NK-92 (cell line): ENCODE data around the gene LRTM1.

ENCODE experiments used
- DNase-seq: peaks from one replicate; lab custom pipeline; 2025; ENCODE audit not compliant: unreplicated experiment; lab: John Stamatoyannopoulos, UW

Gene LRTM1

DNA sequence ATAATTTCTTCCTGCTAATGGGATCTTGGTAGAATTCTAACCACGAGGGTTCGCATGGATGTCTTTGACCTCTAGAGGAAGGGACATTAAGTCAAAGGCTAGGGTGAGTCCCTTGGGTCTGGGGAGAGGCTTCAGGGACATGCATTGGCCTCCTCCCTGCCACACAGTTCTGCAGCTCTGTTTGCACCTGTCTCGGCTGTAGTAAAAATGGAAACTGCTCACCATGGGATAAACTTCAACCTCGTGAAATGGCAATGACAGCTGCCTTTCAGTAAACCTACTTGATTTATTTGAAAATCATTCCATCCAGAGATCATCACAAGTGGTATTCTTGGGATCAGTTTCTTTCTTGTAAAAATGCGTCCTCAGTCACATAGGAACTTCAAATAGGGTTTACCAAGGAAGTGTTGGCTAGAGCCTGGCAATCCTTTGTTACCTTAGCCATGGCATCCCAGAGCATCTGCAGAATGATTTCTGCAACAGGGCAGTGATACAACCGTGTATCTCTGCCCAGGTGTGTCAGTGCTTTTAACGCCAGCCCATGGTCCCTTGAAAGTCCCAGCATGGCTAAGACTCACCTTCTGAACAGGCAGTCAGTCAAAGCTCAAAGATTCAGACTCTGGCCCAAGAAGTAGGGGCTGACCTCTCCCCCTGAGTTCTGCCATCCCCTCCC lies 14.0 kb upstream of the LRTM1 start:
- DNase-seq, result no peak

DNA sequence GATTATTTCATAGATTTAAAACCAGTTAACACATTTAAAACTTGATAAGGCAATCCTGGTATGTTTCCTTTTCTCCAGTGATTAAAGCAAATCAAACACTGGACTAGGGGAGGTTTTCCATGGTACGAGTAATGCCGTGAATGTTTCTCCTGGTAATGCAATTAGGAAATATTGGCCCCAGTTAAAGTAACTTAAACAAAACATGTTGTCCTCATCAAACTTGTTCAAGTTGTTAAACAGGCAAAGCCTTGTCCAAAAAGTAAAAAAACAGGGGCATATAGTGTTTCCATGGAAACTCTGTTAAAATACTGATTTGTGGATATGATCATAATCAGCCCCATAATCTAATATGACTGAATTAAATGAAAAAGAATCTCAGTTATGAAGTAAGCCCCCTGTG lies 13.1 kb upstream of the LRTM1 start:
- DNase-seq, result no peak

- DNase-seq, result no peak
Observed at GRCh38 chr3:54939557-54940300, 11.9 kb upstream of the LRTM1 start.

DNA sequence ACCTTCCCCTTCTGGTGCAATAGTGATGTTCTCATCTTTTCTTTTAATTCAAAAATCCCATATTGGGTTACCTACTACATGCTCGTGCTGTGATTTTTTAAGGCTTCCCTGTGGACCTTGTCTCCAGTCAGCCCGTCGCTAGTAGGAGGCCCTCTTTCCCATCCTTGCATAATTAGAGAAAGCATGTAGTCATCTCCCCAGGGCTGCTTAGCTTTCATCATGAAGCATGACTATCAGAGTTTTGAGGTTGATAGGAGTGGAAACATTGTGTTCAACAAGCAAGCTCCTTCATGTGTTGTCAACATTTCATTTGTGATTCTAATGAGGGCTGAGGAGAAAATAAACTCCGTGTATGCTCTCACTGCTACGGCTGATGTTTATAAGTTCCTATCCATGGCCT lies 8.7 kb upstream of the LRTM1 start:
- no peak for DNase-seq

GRCh38 chr3:54935869-54936268 lies 8.0 kb upstream of the LRTM1 start:
- DNase-seq, result no peak

DNA sequence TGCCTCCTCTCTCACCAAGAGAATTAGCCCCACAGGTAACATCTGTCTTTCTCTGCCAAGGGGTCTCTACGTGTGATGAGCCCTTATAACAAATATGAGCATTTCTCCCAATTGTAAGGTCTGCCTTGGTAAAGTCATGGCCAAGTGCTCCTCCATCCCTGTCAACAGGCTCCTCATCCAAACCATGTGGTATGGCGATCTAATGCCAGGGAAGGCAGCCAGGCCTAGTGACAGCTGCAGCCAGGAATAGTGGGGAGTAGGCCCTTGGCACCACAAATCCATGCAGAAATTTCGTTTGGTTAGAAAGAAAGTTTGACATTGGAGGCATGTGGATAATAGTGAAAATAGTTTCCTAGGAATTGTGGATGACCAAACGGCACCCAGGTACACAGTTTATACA lies 4.7 kb upstream of the LRTM1 start:
- DNase-seq, result no peak

DNA sequence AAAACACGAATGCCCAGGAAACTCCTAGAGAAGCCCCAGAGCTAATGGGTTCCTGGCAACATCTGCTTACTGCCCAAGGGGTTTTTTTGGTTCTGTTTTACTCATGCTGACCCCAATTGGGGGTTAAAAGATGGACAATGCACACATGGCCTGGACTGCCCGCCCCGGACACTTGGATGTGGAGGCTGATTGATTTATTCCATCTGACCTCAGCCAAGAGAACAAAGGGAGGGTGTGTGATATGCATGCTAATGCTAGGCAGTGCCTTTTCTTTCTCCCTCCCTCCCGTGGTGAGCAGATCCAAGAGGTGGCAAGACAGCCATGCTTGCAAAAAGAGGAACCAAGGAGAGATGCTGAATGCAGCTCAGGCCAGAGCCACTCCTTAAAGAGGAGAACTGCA lies 3.3 kb upstream of the LRTM1 start:
- DNase-seq, result no peak

- DNase-seq, result no peak
Observed at GRCh38 chr3:54918516-54918915, 9.3 kb downstream of the LRTM1 start.

- DNase-seq, result no peak
Observed at GRCh38 chr3:54917862-54918261, 10.0 kb downstream of the LRTM1 start.

- DNase-seq, result no peak
Observed at GRCh38 chr3:54917174-54917573, 10.7 kb downstream of the LRTM1 start.

DNA sequence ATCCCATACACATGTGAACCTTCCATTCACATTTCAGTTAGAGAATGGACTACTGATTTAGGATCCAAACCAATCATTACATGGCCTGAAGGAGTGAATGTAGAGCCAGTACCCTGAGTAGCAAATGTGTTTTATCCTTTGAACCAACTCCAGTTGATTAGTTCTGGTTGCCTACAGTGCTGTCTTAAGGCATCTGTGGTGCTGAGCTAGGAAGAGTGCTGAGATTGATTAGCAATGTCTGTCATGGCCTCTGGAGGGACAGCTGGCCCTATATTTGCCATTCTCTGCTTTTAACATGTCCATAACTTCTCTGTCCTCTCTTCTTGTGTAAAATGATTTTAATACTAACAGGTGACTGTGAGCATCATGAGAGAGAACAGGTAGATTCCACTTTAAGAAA lies 11.1 kb downstream of the LRTM1 start:
- no peak for DNase-seq

DNA sequence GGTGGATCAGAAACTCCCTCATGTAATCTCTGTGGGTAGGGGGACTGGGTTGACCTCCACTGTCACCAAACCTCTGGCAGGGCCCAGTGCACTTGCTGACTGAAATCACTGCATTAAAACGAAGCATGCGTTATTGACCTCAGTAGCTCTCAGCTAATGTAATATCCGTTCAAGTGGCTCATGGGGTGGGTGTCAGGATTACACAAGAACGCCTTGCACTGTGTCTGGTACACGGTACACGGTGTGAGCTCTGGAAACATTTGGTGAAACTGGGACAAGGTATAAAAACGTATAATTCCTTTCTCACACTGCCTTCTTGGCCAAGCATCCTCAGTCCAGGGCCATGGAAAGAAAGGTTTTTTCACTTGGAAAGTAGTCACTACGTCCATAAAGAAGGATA lies 11.9 kb downstream of the LRTM1 start:
- DNase-seq, result no peak

- DNase-seq, result no peak
Observed at GRCh38 chr3:54915181-54915580, 12.7 kb downstream of the LRTM1 start.

DNA sequence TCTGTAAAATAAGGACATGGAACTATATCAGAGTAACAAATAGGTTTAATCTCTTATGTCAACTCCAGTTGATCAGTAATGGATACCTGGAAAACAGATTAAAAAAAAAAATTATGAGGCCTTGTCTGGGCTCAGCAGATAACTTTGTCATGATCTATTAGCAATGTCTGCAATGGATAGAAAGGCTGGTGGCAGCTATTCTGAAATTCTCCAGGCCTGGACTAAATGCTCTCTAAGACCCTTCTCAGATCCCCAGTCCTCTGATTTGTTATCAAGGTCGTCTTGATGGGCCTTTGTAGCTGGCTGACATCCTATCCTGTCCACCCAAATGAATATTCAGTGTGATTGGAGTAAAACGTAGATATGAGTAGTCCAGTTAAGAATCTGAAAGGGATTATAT lies 13.7 kb downstream of the LRTM1 start:
- DNase-seq, result no peak

DNA sequence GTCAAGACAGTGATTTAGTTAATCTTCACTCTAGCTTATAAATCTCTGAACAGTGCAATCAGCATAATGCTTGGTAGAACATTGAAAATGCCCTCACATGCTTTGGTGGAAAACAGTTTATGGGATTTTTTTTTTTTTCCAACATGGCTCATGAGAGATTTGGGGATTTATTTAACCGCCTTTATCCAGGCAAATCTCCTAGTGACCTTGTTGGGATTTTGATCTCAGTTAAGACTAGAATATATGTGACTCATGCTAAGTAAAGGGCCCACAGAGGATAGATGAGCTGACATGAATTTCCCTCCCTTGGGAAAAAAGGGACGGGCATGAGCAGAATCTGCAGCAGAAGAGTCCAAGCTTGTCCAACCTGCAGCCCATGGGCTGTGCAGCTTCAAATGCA lies 18.7 kb downstream of the LRTM1 start:
- no peak for DNase-seq

- DNase-seq, result no peak
Observed at GRCh38 chr3:54906763-54907162, 21.1 kb downstream of the LRTM1 start.

DNA sequence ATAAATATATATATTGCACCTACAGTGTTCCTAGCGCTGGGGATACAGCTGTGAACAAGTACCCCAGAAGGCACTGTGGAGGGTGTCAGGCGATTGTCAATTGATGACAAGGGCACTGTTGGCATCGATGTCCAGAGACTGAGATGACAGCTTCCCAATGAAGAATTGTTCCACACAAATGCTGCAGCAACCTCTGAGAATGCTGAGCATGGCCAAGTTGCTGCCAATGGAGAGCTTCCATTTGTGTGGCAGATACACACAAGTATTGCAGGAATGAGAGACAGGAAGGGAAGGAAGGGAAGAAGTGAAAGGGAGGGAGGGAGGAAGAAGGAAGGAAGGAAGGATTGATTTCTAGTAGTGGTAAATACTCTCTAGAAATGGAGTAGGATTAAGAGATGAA lies 21.9 kb downstream of the LRTM1 start:
- DNase-seq, result no peak

DNA sequence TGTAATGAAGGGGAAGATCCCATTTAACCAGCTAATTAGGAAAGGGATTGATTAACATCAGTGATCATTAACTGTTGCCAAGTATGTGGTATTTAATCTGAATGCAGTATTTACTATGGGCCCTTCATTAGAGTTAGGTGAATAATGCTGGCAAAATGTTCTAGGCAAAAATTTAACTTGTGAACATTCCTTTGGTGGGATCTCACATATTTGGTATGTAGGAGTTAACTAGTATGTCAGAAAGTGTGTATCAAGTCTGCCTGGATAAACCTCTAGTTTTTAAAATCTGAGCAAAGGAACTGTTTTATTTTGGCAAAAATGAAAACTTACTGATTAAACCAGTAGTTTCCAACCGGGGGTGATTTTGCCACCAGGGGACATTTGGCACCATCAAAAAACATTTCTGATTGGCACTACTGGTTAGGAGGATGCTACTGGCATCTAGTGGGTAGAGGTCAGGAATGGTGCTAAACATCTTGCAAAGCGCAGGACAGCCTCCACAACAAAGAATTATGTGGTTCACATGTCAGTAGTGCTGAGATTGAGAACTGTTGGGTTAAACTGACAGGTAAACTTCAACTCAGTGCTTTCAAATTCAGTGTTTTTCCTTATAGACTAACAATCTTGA lies 22.5 kb downstream of the LRTM1 start:
- DNase-seq, result no peak

DNA sequence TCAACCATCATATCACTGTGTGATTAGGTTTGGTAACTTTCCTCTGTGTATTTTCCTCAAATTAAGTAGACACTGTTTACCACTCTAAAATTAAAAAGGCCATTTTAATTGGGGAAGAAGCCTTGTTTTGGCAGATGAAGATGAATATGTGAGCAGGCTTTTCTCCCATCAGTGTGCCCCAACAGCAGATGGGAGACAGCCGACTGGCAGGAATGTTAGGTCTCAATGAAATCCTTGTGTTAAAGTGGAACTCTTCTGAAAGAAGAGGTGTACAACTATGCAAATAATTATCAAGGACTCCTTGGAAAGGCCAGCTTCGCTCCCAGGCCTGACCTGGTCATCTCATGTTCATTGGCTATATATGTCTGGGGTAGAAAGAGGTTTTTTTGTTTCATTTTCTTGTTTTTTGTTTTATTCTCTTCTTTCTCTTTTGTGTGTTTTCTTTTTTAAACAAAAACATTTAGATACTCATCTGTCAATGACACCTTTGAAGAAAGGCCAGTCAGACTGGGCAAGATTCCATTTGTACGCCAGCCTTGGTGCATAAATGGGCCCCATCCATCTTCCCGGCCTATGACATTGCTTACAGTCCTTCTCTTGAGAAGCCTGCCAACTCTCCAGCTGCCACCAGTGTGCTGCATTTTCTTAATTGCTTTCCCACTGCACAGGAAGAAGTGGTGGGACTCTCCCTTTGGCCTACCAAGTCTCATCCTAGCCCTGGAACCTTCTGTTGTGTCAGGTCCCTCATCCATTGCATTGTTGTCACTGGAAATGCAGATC lies 25.8 kb downstream of the LRTM1 start:
- no peak for DNase-seq

DNA sequence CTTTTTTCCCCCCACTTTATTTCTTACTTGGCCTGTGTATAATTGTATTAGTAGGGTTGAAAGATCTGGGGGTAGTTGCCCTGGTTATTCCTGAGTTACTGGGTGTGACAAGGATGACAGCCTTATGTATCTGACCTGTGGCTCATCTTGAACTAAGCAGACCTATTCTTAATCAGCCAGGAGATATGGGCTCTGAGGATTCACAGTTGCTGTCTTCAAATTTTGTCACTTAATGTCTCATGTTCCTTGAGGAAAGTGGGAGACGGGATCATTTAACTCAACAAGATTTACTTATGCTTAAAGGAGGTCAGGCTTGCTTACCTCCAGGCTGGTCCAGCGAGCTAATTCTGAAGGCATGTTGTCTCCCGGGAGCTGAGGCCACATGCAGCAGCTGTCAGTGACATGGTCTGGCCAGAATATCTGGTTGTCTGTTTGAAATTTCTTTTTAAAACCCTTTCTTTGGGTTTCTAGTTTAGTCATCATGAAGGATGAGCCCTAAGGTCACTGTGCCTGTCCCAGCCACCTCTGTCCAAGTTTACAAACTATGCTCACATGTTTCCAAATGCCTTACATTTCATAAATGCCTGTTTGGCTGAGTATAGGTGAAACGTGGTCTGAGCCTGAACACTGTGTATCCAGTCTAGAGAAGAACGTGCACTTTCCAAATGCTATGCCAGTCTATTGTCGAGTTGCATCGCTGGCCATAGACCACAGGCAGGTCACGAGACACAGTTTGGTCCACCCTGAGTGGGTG lies 26.8 kb downstream of the LRTM1 start:
- DNase-seq, result no peak

GRCh38 chr3:54899273-54899672 lies 28.6 kb downstream of the LRTM1 start:
- DNase-seq, result no peak
